Measurements from ENCODE around the gene CAND2. TPM values are rescaled to one million over a fixed set of nuclear protein-coding genes. Genes with fewer than 3 reads are reported as not detected.

CAND2 gene
- total RNA-seq, 2 donors from 2014 or later, result 0.72 to 2.2 TPM

- TF ChIP-seq, protein P1, sequence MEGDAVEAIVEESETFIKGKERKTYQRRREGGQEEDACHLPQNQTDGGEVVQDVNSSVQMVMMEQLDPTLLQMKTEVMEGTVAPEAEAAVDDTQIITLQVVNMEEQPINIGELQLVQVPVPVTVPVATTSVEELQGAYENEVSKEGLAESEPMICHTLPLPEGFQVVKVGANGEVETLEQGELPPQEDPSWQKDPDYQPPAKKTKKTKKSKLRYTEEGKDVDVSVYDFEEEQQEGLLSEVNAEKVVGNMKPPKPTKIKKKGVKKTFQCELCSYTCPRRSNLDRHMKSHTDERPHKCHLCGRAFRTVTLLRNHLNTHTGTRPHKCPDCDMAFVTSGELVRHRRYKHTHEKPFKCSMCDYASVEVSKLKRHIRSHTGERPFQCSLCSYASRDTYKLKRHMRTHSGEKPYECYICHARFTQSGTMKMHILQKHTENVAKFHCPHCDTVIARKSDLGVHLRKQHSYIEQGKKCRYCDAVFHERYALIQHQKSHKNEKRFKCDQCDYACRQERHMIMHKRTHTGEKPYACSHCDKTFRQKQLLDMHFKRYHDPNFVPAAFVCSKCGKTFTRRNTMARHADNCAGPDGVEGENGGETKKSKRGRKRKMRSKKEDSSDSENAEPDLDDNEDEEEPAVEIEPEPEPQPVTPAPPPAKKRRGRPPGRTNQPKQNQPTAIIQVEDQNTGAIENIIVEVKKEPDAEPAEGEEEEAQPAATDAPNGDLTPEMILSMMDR (IDR thresholded peaks at IDR 0.05), result no peak
- no peak for DNase-seq
- H3K9me3 ChIP-seq, result no peaks in the 10 kb centered on the region
- no peaks in the 10 kb centered on the region for H3K4me1 ChIP-seq
- no peak overlapping the region for H3K4me3 ChIP-seq
- no peak overlapping the region for H3K9ac ChIP-seq (ENCODE audit: low read depth in 2 of 2, low read length in 2 of 2)
- no peaks in the 10 kb centered on the region for H3K36me3 ChIP-seq
- H3K27me3 ChIP-seq, result no peaks in the 10 kb centered on the region
- intact Hi-C loops (cut with DNase I), result no loop called here
- H3K27ac ChIP-seq, result no peak overlapping the region
Observed at GRCh38 chr3:12799525-12800440, 3.3 kb downstream of the CAND2 start.

DNA sequence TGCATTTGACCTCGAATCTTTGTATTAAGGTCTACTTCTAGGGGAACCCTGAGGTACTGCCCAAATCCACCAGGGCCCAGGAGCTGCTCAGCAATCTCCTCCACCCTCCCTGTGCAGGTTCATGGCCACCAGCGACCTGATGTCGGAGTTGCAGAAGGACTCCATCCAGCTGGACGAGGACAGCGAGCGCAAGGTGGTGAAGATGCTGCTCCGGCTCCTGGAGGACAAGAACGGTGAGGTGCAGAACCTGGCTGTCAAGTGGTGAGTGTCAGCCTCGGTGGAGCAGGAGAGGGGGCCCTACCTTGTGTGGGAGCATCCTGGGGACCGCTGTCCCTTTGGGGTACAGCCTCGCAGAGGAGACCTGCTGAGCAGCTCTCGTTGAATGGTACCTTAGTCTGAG is 6.9 kb downstream of the CAND2 start:
- Histone ChIP-seq H3K27ac (no peak overlapping the region), H3K36me3 (no peaks in the 10 kb centered on the region), H3K4me3 (no peak overlapping the region), H3K4me1 (no peaks in the 10 kb centered on the region), H3K9me3 (no peaks in the 10 kb centered on the region), H3K27me3 (no peaks in the 10 kb centered on the region), H3K9ac (ENCODE audit: low read depth in 2 of 2, low read length in 2 of 2) (no peak overlapping the region)
- no peak for DNase-seq
- TF ChIP-seq, protein P1 (IDR thresholded peaks at IDR 0.05), result no peak
- intact Hi-C loops (cut with DNase I), result no loop called here

DNA sequence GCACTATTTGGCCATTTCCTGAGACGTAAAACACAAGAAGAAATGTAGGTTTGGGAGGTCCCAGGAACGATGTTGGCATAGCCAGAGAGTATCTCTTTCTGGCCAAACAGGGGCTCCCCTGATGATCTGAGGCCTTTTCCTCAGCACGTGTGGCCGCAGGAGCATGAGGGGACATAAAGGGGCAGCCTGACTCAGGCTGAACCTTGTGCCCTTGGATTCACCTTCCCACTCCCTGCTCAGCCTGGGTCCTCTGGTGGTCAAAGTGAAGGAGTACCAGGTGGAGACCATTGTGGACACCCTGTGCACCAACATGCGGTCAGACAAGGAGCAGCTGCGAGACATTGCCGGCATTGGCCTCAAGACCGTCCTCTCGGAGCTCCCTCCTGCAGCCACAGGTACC is 10.6 kb downstream of the CAND2 start:
- no peak overlapping the region for H3K4me3 ChIP-seq
- no peaks in the 10 kb centered on the region for H3K4me1 ChIP-seq
- DNase-seq, result no peak
- no peaks in the 10 kb centered on the region for H3K9me3 ChIP-seq
- TF ChIP-seq, protein P1 (IDR thresholded peaks at IDR 0.05), result no peak
- H3K9ac ChIP-seq (ENCODE audit: low read depth in 2 of 2, low read length in 2 of 2), result no peak overlapping the region
- no peaks in the 10 kb centered on the region for H3K36me3 ChIP-seq
- H3K27me3 ChIP-seq, result no peaks in the 10 kb centered on the region
- intact Hi-C loops (cut with DNase I), result no loop called here
- H3K27ac ChIP-seq, result no peak overlapping the region

DNA sequence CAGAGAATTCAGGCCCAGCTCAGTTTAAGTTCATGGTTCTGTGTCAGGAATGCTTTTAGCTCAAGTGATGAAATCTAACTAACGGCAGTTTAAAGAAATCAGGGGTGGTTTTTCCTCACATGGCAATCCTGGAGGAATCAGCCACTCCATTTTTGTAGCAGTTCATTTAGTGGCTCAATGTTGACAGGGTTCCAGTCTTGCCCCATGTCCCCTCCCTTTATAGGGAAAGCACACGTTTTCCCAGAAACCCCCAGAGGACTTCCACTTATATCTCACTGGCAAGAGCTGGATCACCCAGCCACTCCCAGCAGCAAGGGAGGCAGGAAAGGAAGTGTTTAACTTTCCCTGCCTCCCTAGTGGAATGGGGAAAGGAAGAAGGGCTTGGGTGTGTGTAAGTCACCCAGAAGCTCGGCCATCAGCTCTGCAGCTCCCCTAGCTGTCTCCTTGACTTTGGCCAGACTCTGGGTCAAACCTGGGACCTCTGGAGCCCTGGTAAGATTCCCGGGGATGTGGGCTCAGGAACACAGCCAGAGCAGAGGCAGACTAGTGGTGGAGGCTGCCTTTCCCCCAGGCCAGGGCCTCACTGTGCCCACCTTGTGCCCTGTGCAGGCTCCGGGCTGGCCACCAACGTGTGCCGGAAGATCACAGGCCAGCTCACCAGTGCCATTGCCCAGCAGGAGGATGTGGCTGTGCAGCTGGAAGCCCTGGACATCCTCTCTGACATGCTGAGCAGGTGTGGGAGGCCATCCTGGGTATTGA is 11.3 kb downstream of the CAND2 start:
- Histone ChIP-seq H3K4me3 (no peak overlapping the region), H3K4me1 (no peaks in the 10 kb centered on the region), H3K36me3 (no peaks in the 10 kb centered on the region), H3K27ac (no peak overlapping the region), H3K9ac (ENCODE audit: low read depth in 2 of 2, low read length in 2 of 2) (no peak overlapping the region), H3K9me3 (no peaks in the 10 kb centered on the region), H3K27me3 (no peaks in the 10 kb centered on the region)
- no peak for DNase-seq
- intact Hi-C loops (cut with DNase I), result no loop called here
- TF ChIP-seq, protein P1 (IDR thresholded peaks at IDR 0.05), result no peak

DNA sequence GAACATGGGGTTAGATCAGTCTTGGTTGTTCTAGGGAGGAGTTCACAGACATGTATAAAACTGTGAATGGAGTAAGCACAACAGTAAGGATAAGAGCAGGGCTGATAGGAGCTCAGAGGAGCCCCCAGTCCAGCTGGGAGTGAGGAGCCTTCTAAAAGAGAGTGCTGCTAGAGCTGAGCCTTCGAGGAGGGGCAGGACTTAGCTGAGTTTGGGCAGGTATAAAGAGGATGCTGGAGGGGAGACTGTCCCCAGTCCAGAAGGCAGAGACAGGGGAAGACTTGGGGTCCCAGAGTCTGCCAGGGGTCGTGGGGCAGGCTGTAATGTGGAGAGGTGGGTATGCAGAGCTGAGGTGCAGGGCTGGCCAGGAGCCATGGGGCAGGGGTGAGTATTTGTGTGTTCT is 12.1 kb downstream of the CAND2 start:
- H3K9me3 ChIP-seq, result no peaks in the 10 kb centered on the region
- DNase-seq, result no peak
- no peaks in the 10 kb centered on the region for H3K27me3 ChIP-seq
- no peak overlapping the region for H3K27ac ChIP-seq
- intact Hi-C loops (cut with DNase I), result no loop called here
- H3K4me1 ChIP-seq, result no peaks in the 10 kb centered on the region
- H3K36me3 ChIP-seq, result no peaks in the 10 kb centered on the region
- H3K4me3 ChIP-seq, result no peak overlapping the region
- no peak overlapping the region for H3K9ac ChIP-seq (ENCODE audit: low read depth in 2 of 2, low read length in 2 of 2)
- TF ChIP-seq, protein P1 (IDR thresholded peaks at IDR 0.05), result no peak

Data from colonic mucosa (tissue), 4 donors.